ENCODE data around the gene BOK. TPM values are rescaled to one million over a fixed set of nuclear protein-coding genes. Genes with fewer than 3 reads are reported as not detected.

The BOK gene
- total and polyA plus RNA-seq, 5 experiments from 2014 or later = 0.53 TPM; not detected in 4

GRCh38 chr2:241617431-241618154 lies 59.0 kb downstream of the BOK start:
- peak overlapping the region; percentile 69 to 98 (median 95) for H3K27ac Mint-ChIP-seq
- peaks cover 18 to 41% (median 39%) of the 10 kb centered on the region in 4 donors for H3K4me1 Mint-ChIP-seq
- peaks cover 0 to 3% (median 0%) of the 10 kb centered on the region in 9 donors for H3K9me3 Mint-ChIP-seq

GRCh38 chr2:241618296-241618805 lies 59.8 kb downstream of the BOK start:
- Mint-ChIP-seq H3K27ac (peak overlapping the region; percentile 2 to 98 (median 94)), H3K9me3 (peaks cover 0 to 3% (median 0%) of the 10 kb centered on the region in 9 donors), H3K4me3 (peak overlapping the region in 9 of 10 donors; percentile 40 to 97 (median 91)), H3K36me3 (peaks cover 0 to 7% (median 0%) of the 10 kb centered on the region in 3 donors), H3K4me1 (peaks cover 18 to 41% (median 39%) of the 10 kb centered on the region in 4 donors), H3K27me3 (no peaks in the 10 kb centered on the region)
- ATAC-seq = no peak
- POLR2A ChIA-PET = interaction anchor here (1.0 to 1.3 kb wide), 3 partner anchors 69 to 303 kb away, joined by 3 to 5 read pairs (median 3); partner anchors contain the start of genes DTYMK, HDLBP, ING5 and SEPTIN2
- DNase-seq = no peak

More at GRCh38 chr2:241617431-241618154, 59.0 kb downstream of the BOK start:
- Mint-ChIP-seq H3K27me3 (no peaks in the 10 kb centered on the region), H3K36me3 (peaks cover 0 to 10% (median 0%) of the 10 kb centered on the region in 3 donors), H3K4me3 (peak overlapping the region; percentile 89 to 97 (median 94))
- POLR2A ChIA-PET = interaction anchor here (1.0 to 1.3 kb wide), 3 partner anchors 69 to 302 kb away, joined by 3 to 5 read pairs (median 3); partner anchors contain the start of genes DTYMK, HDLBP, ING5 and SEPTIN2
- DNase-seq (peak in 7 of 10 donors; percentile 20 to 69 (median 45)), ATAC-seq (peak; percentile 90)

- DNase-seq (no peak), ATAC-seq (no peak)
- peaks cover 0 to 5% (median 0%) of the 10 kb centered on the region in 3 donors for H3K36me3 Mint-ChIP-seq
- H3K27me3 Mint-ChIP-seq = no peaks in the 10 kb centered on the region
- H3K9me3 Mint-ChIP-seq = peaks cover 0 to 3% (median 0%) of the 10 kb centered on the region in 9 donors
- H3K27ac Mint-ChIP-seq = peak overlapping the region in 7 of 10 donors; percentile 4 to 96 (median 93)
- H3K4me3 Mint-ChIP-seq = no peak overlapping the region
- POLR2A ChIA-PET = interaction anchor here (1.1 kb wide), 1 partner anchor 83 kb away, joined by 3 read pairs; the partner anchor contains the start of gene ING5
- H3K4me1 Mint-ChIP-seq = peaks cover 18 to 41% (median 39%) of the 10 kb centered on the region in 4 donors
These were observed 60.3 kb downstream of the BOK start for GRCh38 chr2:241618829-241619228.

DNA sequence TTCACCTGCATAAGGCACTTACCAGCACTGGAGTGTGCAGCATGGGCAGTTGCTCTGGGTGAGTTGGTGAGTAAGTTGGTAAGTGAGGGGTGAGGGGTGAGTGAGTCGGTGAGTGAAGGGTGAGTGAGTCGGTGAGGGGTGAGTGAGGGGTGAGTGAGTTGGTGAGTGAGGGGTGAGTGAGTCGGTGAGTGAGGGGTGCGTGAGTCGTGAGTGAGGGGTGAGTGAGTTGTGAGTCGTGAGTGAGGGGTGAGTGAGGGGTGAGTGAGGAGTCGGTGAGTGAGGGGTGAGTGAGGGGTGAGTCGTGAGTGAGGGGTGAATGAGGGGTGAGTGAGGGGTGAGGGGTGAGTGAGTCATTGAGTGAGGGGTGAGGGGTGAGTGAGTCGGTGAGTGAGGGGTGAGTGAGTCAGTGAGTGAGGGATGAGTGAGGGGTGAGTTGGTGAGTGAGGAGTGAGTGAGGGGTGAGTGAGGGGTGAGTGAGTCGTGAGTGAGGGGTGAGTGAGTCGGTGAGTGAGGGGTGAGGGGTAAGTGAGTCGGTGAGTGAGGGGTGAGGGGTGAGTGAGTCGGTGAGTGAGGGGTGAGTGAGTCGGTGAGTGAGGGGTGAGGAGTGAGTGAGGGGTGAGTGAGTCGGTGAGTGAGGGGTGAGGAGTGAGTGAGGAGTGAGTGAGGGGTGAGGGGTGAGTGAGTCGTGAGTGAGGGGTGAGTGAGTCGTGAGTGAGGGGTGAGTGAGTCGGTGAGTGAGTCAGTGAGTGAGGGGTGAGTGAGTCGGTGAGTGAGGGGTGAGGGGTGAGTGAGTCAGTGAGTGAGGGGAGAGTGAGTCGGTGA lies 61.3 kb downstream of the BOK start:
- Mint-ChIP-seq H3K36me3 (peaks cover 0 to 5% (median 0%) of the 10 kb centered on the region in 3 donors), H3K27ac (peak overlapping the region in 1 of 10 donors; percentile 79), H3K4me3 (peak overlapping the region in 1 of 10 donors; percentile 7), H3K27me3 (no peaks in the 10 kb centered on the region), H3K9me3 (peaks cover 0 to 3% (median 0%) of the 10 kb centered on the region in 9 donors), H3K4me1 (peaks cover 18 to 43% (median 40%) of the 10 kb centered on the region in 4 donors)
- POLR2A ChIA-PET = no interaction called here
- DNase-seq (no peak), ATAC-seq (no peak)

GRCh38 chr2:241620419-241620769 lies 61.8 kb downstream of the BOK start:
- Mint-ChIP-seq H3K4me3 (peak overlapping the region in 1 of 10 donors; percentile 7), H3K27me3 (no peaks in the 10 kb centered on the region), H3K4me1 (peaks cover 18 to 39% (median 37%) of the 10 kb centered on the region in 4 donors), H3K27ac (peak overlapping the region in 5 of 10 donors; percentile 11 to 79 (median 43)), H3K9me3 (peaks cover 0 to 3% (median 0%) of the 10 kb centered on the region in 9 donors), H3K36me3 (peaks cover 0 to 7% (median 0%) of the 10 kb centered on the region in 3 donors)
- POLR2A ChIA-PET = interaction anchor here (0.6 kb wide), 1 partner anchor 11 kb away, joined by 3 read pairs; no protein-coding TSS in a partner anchor
- ATAC-seq = no peak
- no peak for DNase-seq

Other genes starting within 250 kb of the BOK start
- gene HDLBP, start 243.1 kb upstream of the BOK start, total RNA-seq = 100 to 1,000 TPM; 133 to 148 TPM
- gene HDLBP, start 243.1 kb upstream of the BOK start, polyA plus RNA-seq = 10 to 100 TPM; 32.2 to 71.1 (median 45.7) TPM
- gene SEPTIN2, start 242.8 kb upstream of the BOK start, total RNA-seq = 100 to 1,000 TPM; 303 to 309 TPM
- gene SEPTIN2, start 242.8 kb upstream of the BOK start, polyA plus RNA-seq = 100 to 1,000 TPM; 143 to 182 (median 144) TPM
- 10 to 100 TPM; 20.1 to 22.9 TPM for gene FARP2, start 202.5 kb upstream of the BOK start, total RNA-seq
- 1 to 10 TPM; 3.4 to 5.8 (median 4.0) TPM for gene FARP2, start 202.5 kb upstream of the BOK start, polyA plus RNA-seq
- gene STK25, start 50.2 kb upstream of the BOK start, total RNA-seq = 100 to 1,000 TPM; 148 to 150 TPM
- gene STK25, start 50.2 kb upstream of the BOK start, polyA plus RNA-seq = 10 to 100 TPM; 69.9 to 81.1 (median 70.1) TPM
- gene THAP4, start 78.4 kb downstream of the BOK start, total RNA-seq = 10 to 100 TPM; 28.4 to 31.8 TPM
- gene THAP4, start 78.4 kb downstream of the BOK start, polyA plus RNA-seq = 10 to 100 TPM; 29.6 to 58.4 (median 38.9) TPM
- gene ATG4B, start 78.9 kb downstream of the BOK start, total RNA-seq = 100 to 1,000 TPM; 103 to 104 TPM
- 10 to 100 TPM; 45.8 to 60.1 (median 46.5) TPM for gene ATG4B, start 78.9 kb downstream of the BOK start, polyA plus RNA-seq
- 10 to 100 TPM; 19.8 to 21.2 TPM for gene DTYMK, start 128.1 kb downstream of the BOK start, total RNA-seq
- 10 to 100 TPM; 36.3 to 40.7 (median 38.6) TPM for gene DTYMK, start 128.1 kb downstream of the BOK start, polyA plus RNA-seq
- 10 to 100 TPM; 73.1 to 80.8 TPM for gene ING5, start 143.3 kb downstream of the BOK start, total RNA-seq
- 10 to 100 TPM; 16.4 to 23.5 (median 17.4) TPM for gene ING5, start 143.3 kb downstream of the BOK start, polyA plus RNA-seq
- 10 to 100 TPM; 47.6 to 51.6 TPM for gene D2HGDH, start 175.9 kb downstream of the BOK start, total RNA-seq
- gene D2HGDH, start 175.9 kb downstream of the BOK start, polyA plus RNA-seq = 1 to 10 TPM; 1.5 to 6.8 (median 2.7) TPM
- not detected for gene GAL3ST2, start 218.1 kb downstream of the BOK start, total RNA-seq
- not detected for gene GAL3ST2, start 218.1 kb downstream of the BOK start, polyA plus RNA-seq